Forelimb muscle (tissue), 1 donor: ENCODE measurements around the gene BROX. TPM values are rescaled to one million over a fixed set of nuclear protein-coding genes. Genes with fewer than 3 reads are reported as not detected.
"Not testable (repeated sequence)": the region's sequence is repeated elsewhere in the genome, so short reads cannot be mapped to it uniquely, and the experiment has no call there.

Source experiments
- DNase-seq: peaks from one replicate; pipeline ENCODE4 v3.0.0-alpha.2; 2013; ENCODE audit warnings: low read depth
- polyA plus RNA-seq: library from polyadenylated mRNA; unstranded; fragments of 120-200 nt; gene quantifications from one replicate; pipeline ENCODE4 v1.2.1, GENCODE V29; 2013; ENCODE audit not compliant: insufficient read length

BROX gene
- polyA plus RNA-seq, result 21.4 TPM

DNA sequence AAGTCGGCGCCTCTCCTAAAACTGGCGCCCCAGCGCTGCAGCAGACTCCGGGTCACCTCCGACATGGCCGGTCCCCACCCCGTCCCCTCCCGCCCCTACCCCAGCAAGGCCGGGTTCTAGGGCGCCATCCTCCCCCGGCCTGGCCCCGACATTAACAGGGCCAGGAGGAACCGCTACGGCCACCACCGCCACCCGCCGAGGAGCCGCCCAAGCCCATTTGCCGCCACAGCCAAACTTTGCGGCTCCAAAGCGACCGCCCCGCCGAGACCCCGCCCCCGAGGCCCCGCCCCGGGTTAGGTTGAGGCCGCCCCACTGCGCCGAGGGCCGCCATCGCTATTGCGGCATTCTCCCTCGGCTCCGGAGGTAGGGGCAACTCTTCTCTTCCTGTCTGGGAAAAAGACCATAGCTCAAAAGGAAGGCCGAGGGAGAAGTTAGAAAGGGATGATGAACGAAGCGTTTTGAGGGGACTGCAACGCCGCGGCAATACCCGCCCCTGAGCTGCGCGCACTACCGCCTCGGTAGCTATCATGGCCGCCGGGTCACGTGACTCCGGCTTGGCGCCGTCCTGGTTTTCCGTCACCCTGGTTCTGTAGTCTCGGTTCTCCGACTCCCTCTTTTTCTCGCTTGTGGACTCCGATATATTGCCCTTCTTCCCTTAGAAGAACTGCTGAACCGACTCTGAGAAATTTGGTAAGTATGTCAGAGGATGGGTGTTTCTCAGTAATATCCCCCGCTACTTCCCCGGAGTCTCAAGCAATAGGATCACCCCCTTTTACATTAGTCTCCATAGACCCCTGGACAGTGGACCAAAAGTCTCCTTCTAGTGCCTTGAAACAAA lies at the start of gene BROX, which contains the start of gene AIDA:
Gene BROX (plus strand): TSS at position 312 of the 838 bp plus-strand sequence. CDS start 3,136 bp downstream, outside the sequence.
Gene AIDA (minus strand): TSS at position 239 of the 838 bp plus-strand sequence. CDS start 174 bp downstream, at position 65.
- peak; percentile 69 for DNase-seq

GRCh38 chr1:222663431-222663934 lies 48.9 kb upstream of the BROX start:
- DNase-seq, result no peak

GRCh38 chr1:222665964-222666363 lies 46.4 kb upstream of the BROX start:
- no peak for DNase-seq

- not testable (repeated sequence) for DNase-seq
These were observed 44.2 kb upstream of the BROX start for GRCh38 chr1:222668184-222668583.

DNA sequence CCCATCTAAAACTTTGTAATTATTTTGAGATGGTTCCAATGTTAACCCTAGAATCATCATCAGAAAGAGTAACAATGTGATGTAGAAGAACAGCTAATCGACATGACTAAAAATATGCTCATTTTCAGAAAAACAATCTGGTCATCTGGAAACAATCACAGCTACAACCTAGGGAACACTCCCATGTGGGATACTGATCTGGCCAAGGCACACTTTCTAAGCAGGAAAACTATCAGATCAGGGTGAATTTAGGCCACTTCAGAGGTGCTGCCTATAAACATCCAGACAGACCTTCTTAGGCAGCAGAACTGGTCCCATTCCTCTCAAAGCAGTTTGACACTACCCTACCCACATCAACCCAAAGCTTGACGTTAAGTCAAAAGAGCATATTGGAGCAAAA lies 43.3 kb upstream of the BROX start:
- not testable (repeated sequence) for DNase-seq

GRCh38 chr1:222670110-222670509 lies 42.3 kb upstream of the BROX start:
- DNase-seq, result no peak

GRCh38 chr1:222680080-222680479 lies 32.3 kb upstream of the BROX start:
- DNase-seq, result no peak

DNA sequence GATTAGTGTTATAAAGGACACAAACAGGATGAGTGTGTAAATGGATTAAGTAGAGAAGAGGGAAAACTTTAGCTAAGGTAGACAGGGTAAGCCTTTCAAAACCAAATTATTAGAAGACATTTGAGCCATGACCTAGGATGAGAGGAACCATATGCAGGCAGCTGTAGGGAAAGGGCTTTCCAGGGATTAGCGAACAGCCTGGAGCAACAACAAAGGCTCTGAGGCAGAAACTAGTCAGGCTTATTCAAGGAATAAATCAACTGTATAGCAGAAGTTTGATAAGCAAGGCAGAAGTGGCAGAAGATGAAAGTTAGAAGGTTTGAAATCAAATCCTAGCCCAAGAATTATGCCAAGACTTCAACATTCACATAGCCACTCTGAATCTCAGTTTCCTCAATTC lies 21.3 kb upstream of the BROX start:
- DNase-seq, result no peak

- no peak for DNase-seq
These were observed 17.4 kb upstream of the BROX start for GRCh38 chr1:222694927-222695326.

DNA sequence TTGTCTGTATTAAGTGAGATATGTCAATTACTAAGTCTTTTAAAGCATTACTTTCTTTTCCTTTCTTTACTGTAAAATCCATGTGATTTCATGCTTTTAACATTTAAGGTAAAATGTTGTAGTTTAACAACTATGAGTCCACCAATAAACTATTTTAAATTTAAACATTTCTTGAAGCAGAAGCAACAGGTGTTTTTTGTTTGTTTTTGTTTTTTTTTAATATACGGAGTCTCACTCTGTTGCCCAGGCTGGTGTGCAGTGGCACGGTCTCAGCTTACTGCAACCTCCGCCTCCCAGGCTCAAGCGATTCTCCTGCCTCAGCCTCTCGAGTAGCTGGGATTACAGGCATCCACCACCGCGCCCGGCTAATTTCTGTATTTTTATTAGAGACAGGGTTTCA lies 15.6 kb upstream of the BROX start:
- no peak for DNase-seq

DNA sequence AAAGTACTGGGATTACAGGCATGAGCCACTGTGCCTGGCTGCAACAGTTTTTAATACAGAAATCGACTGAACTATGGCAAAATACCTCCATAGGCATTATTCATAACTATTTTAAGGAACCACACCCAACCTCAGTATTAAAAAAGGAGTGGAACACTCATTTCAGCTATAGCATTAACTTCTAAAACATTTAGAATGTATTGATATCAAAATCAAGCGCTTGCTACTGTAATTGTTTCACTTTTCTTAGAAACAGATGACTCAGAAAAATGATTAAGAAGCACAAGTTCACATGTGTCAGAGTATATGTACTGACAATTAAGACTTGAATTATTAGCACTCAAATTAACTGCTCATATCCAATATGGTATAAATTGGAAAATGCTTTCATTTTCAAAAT lies 15.2 kb upstream of the BROX start:
- no peak for DNase-seq

GRCh38 chr1:222697826-222698225 lies 14.5 kb upstream of the BROX start:
- DNase-seq, result no peak

DNA sequence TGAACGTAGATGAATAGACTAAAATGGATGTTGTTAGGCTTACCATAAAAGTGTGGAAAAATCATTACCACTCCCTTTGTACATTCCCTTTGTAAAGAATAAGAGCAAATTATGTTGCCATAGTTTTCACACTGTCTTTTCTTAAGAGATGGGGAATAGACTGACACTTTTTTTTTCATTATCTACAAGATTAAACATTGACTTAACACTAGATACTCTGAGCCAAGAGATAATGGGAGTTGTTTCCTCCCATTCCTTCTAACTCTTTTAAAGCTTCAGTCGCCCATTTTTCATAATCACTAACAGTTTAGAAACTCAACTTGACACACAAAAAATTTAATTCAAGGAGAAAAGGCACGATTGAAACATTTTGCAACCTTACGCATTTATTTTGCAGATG lies 10.2 kb upstream of the BROX start:
- no peak for DNase-seq

DNA sequence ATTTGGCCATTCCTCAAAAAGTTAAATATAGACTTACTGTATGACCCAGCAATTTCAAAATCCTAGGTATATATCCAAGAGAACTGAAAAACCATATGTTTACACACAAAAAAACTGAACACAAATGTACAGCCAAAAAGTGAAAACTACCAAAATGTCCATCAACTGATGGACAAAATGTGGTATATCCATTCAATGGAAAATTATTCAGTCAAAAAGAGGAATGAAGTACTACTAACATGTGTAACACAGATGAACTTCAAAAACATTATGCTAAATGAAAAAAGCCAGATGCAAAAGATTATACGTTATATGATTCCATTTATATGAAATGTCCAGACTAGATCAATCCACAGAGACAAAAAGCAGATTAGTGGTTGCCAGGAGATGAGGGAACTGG lies 8.1 kb upstream of the BROX start:
- DNase-seq, result no peak

GRCh38 chr1:222706815-222707214 lies 5.5 kb upstream of the BROX start:
- no peak for DNase-seq

DNA sequence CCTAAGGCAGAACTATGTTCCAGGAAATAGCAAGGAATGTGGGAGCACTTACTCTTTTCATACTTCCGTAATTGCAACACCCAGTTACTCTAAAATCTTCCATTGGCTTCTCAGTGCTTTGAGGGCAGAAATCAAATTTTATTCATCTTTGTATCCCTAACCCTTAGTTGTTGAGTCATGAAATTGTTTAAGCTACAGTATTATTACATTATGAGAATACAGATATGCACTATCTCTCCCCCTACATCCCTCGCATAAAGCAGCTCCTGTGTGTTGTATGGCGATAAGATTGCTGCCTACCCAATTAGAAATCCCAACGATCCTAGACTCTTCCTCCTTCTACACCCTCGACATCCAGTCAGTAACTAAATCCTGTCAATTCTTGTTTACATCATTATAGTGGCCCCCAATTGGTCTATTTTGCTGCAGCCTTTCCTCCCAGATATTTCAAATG lies 2.6 kb upstream of the BROX start:
- no peak for DNase-seq

- no peak for DNase-seq
These were observed 778 bp upstream of the BROX start for GRCh38 chr1:222711319-222712252.

- DNase-seq, result peak; percentile 93
These were observed 962 bp downstream of the BROX start for GRCh38 chr1:222713091-222713961.

DNA sequence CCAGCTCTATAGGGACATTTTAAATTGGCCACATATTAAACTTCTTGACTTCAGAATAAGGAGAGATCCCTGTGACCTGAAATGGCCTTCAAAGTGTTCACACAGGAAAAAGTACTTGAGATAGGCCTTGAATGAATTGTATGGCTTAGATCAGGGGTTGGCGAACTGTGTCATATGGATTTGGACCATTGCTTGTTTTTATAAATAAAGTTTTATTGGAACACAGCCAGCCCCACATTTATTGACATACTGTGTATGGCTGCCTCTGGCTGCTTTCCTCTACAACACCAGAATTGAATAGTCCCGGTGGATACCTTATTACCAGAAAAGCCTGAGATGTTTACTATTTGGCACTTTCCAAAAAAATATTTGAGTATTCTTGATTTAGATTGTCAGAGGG lies 4.0 kb downstream of the BROX start:
- no peak for DNase-seq

GRCh38 chr1:222728746-222729145 lies 16.4 kb downstream of the BROX start:
- no peak for DNase-seq

GRCh38 chr1:222730866-222731265 lies 18.5 kb downstream of the BROX start:
- DNase-seq, result no peak
